ENCODE data around the gene CEBPE.

- TF ChIP-seq CTCF (IDR thresholded peaks at IDR 0.05) (no peak), POLR2A (IDR thresholded peaks at IDR 0.05) (no peak)
Measured at GRCh38 chr14:23074906-23075305, 44.1 kb downstream of the CEBPE start.
